Measurements from ENCODE around the gene DDX60. TPM values are rescaled to one million over a fixed set of nuclear protein-coding genes. Genes with fewer than 3 reads are reported as not detected.

The DDX60 gene
- total RNA-seq, 2 donors from 2014 or later = 9.1 to 19.2 TPM

GRCh38 chr4:168275836-168276235 is 42.7 kb downstream of the DDX60 start:
- 85% methylated on average over 2 of the region's 2 CpGs for WGBS
- no peak overlapping the region for H3K27ac ChIP-seq
- DNase-seq (ENCODE audit: low spot score) = no peak
- no peak overlapping the region for H3K4me3 ChIP-seq
- no peaks in the 10 kb centered on the region for H3K9me3 ChIP-seq
- no peaks in the 10 kb centered on the region for H3K27me3 ChIP-seq (replicated peaks; ENCODE audit: insufficient read depth)
- intact Hi-C loops (cut with DNase I) = no loop called here
- no peaks in the 10 kb centered on the region for H3K36me3 ChIP-seq
- H3K4me1 ChIP-seq (replicated peaks) = no peaks in the 10 kb centered on the region
- TF ChIP-seq POLR2AphosphoS5 (IDR thresholded peaks at IDR 0.05) = no peak
- TF ChIP-seq POLR2A (IDR thresholded peaks at IDR 0.05) = no peak
- TF ChIP-seq CTCF (IDR thresholded peaks at IDR 0.05) = no peak

- WGBS = 83% methylated on average over 1 of the region's 1 CpG
- Histone ChIP-seq H3K27me3 (replicated peaks; ENCODE audit: insufficient read depth) (no peaks in the 10 kb centered on the region), H3K4me1 (replicated peaks) (no peaks in the 10 kb centered on the region), H3K9me3 (no peaks in the 10 kb centered on the region), H3K27ac (no peak overlapping the region), H3K4me3 (no peak overlapping the region), H3K36me3 (no peaks in the 10 kb centered on the region)
- intact Hi-C loops (cut with DNase I) = no loop called here
- no peak for TF ChIP-seq CTCF (IDR thresholded peaks at IDR 0.05)
- TF ChIP-seq POLR2AphosphoS5 (IDR thresholded peaks at IDR 0.05) = no peak
- no peak for TF ChIP-seq POLR2A (IDR thresholded peaks at IDR 0.05)
- no peak for DNase-seq (ENCODE audit: low spot score)
Observed at GRCh38 chr4:168274871-168275270, 43.7 kb downstream of the DDX60 start.

- no peaks in the 10 kb centered on the region for H3K9me3 ChIP-seq
- H3K36me3 ChIP-seq = no peaks in the 10 kb centered on the region
- H3K4me3 ChIP-seq = no peak overlapping the region
- no peak overlapping the region for H3K27ac ChIP-seq
- TF ChIP-seq POLR2A (IDR thresholded peaks at IDR 0.05) = no peak
- H3K27me3 ChIP-seq (replicated peaks; ENCODE audit: insufficient read depth) = no peaks in the 10 kb centered on the region
- H3K4me1 ChIP-seq (replicated peaks) = no peaks in the 10 kb centered on the region
- no peak for DNase-seq (ENCODE audit: low spot score)
- 87% methylated on average over 9 of the region's 9 CpGs for WGBS
- intact Hi-C loops (cut with DNase I) = no loop called here
Observed at GRCh38 chr4:168273838-168274237, 44.7 kb downstream of the DDX60 start.

GRCh38 chr4:168272488-168272887 is 46.1 kb downstream of the DDX60 start:
- Histone ChIP-seq H3K36me3 (no peaks in the 10 kb centered on the region), H3K9me3 (no peaks in the 10 kb centered on the region)
- WGBS = 97% methylated on average over 2 of the region's 2 CpGs

GRCh38 chr4:168269896-168270295 is 48.7 kb downstream of the DDX60 start:
- WGBS = 56% methylated on average over 2 of the region's 2 CpGs

More at GRCh38 chr4:168272488-168272887, 46.1 kb downstream of the DDX60 start:
- Histone ChIP-seq H3K27ac (no peak overlapping the region), H3K27me3 (replicated peaks; ENCODE audit: insufficient read depth) (no peaks in the 10 kb centered on the region), H3K4me3 (no peak overlapping the region), H3K4me1 (replicated peaks) (no peaks in the 10 kb centered on the region)
- no peak for DNase-seq (ENCODE audit: low spot score)
- intact Hi-C loops (cut with DNase I) = no loop called here
- TF ChIP-seq POLR2A (IDR thresholded peaks at IDR 0.05) = no peak
- no peak for TF ChIP-seq POLR2AphosphoS5 (IDR thresholded peaks at IDR 0.05)

More at GRCh38 chr4:168269896-168270295, 48.7 kb downstream of the DDX60 start:
- H3K36me3 ChIP-seq = no peaks in the 10 kb centered on the region
- H3K4me3 ChIP-seq = no peak overlapping the region
- no peaks in the 10 kb centered on the region for H3K9me3 ChIP-seq
- no peak overlapping the region for H3K27ac ChIP-seq
- intact Hi-C loops (cut with DNase I) = no loop called here
- no peak for DNase-seq (ENCODE audit: low spot score)
- TF ChIP-seq POLR2AphosphoS5 (IDR thresholded peaks at IDR 0.05) (no peak), CTCF (IDR thresholded peaks at IDR 0.05) (no peak), POLR2A (IDR thresholded peaks at IDR 0.05) (no peak)
- H3K27me3 ChIP-seq (replicated peaks; ENCODE audit: insufficient read depth) = no peaks in the 10 kb centered on the region
- H3K4me1 ChIP-seq (replicated peaks) = no peaks in the 10 kb centered on the region
